GM12878 (cell line): ENCODE data around the gene EHBP1. TPM values are rescaled to one million over a fixed set of nuclear protein-coding genes. Genes with fewer than 3 reads are reported as not detected.

Experiments used
- ATAC-seq: fragments of 200-7000 bp; cut with Tn5 transposase; 3 replicates; pipeline ENCODE4 v1.9.1; 2020; ENCODE audit warnings: mild to moderate bottlenecking, moderate library complexity
- BruUV-seq: library from RNA; stranded (reverse); fragments of 400-500 nt; replicated peaks from 2 replicates; lab custom pipeline; 2021; lab: Mats Ljungman, UMichigan
- CTCF ChIA-PET: fragments of 300-600 bp; sonication (Branson Sonifier 250); formaldehyde crosslinking; extraction: SDS; loops from one replicate; lab custom pipeline; 2021; ENCODE audit warnings: inconsistent platforms; lab: Yijun Ruan, JAX
- POLR2A ChIA-PET: fragments of 350-600 bp; formaldehyde crosslinking; extraction: SDS; loops from one replicate; lab custom pipeline; 2021; ENCODE audit warnings: inconsistent platforms; lab: Charles Lee
- RAD21 ChIA-PET: fragments of 300-600 bp; sonication (Branson Sonifier 250); formaldehyde crosslinking; loops from one replicate; lab custom pipeline; 2023; ENCODE audit warnings: antibody characterized with exemption; ENCODE audit not compliant: unreplicated experiment; lab: Charles Lee
- SMC1A ChIA-PET: fragments of 300-600 bp; sonication (Branson Sonifier 250); formaldehyde crosslinking; loops from one replicate; lab custom pipeline; 2023; ENCODE audit not compliant: unreplicated experiment, uncharacterized antibody; lab: Charles Lee
- DNase-seq: peaks from one replicate; pipeline ENCODE4 v3.0.0-alpha.2; 2011; ENCODE audit warnings: low read depth, low spot score
- FAIRE-seq: peaks from 3 replicates; lab custom pipeline; 2011; peaks lifted over from hg19 to GRCh38; lab: Jason Lieb, UNC
- H2AFZ ChIP-seq: 2 replicates; pipeline ENCODE4 v1.6.0; 2011; ENCODE audit warnings: low read depth, low read length, control low read depth; ENCODE audit not compliant: control insufficient read depth
- H3K27ac ChIP-seq: 2 replicates; pipeline ENCODE4 v1.5.1; 2011; ENCODE audit warnings: control low read depth; ENCODE audit not compliant: control insufficient read depth, insufficient read depth
- H3K27me3 ChIP-seq, 2 experiments: replicated peaks in 1 of 2; 2 replicates each; pipeline versions ENCODE4 v1.6.0 to v1.6.1; 2011; ENCODE audit warnings: low read length in 1 of 2; ENCODE audit not compliant: control insufficient read depth in 2 of 2, insufficient read depth in 2 of 2
- H3K36me3 ChIP-seq, 2 experiments: 2 replicates each; pipeline ENCODE4 v1.5.1; 2011; ENCODE audit warnings: low read length in 1 of 2; ENCODE audit not compliant: control insufficient read depth in 2 of 2, insufficient read depth in 2 of 2
- H3K4me1 ChIP-seq: 2 replicates; pipeline ENCODE4 v1.6.1; 2011; ENCODE audit warnings: mild to moderate bottlenecking, low read length, moderate library complexity, mixed read lengths; ENCODE audit not compliant: control insufficient read depth, insufficient read depth
- H3K4me2 ChIP-seq: 2 replicates; pipeline ENCODE4 v1.6.0; 2011; ENCODE audit warnings: control low read depth; ENCODE audit not compliant: control insufficient read depth, insufficient read depth
- H3K4me3 ChIP-seq: fragments of 200-600 bp; sonication (generic); 2 replicates; pipeline ENCODE4 v1.5.1; 2016
- H3K79me2 ChIP-seq: 2 replicates; pipeline ENCODE4 v1.6.0; 2011; ENCODE audit warnings: low read length; ENCODE audit not compliant: control insufficient read depth, insufficient read depth
- H3K9ac ChIP-seq: 2 replicates; pipeline ENCODE4 v1.8.0; 2011; ENCODE audit warnings: low read length, control low read depth, mixed read lengths; ENCODE audit not compliant: control insufficient read depth, insufficient read depth
- H3K9me3 ChIP-seq: replicated peaks from 3 replicates; pipeline ENCODE4 v1.5.1; 2011; ENCODE audit warnings: mild to moderate bottlenecking, low read length; ENCODE audit not compliant: control insufficient read depth, insufficient read depth
- H4K20me1 ChIP-seq: 2 replicates; pipeline ENCODE4 v1.6.0; 2011; ENCODE audit not compliant: control insufficient read depth, insufficient read depth
- DPF2 ChIP-seq: fragments of 450-650 bp; IDR thresholded peaks from 2 replicates; pipeline ENCODE4 v1.6.1; 2017; ENCODE audit warnings: mild to moderate bottlenecking
- NKRF ChIP-seq: fragments of 450-650 bp; conservative IDR thresholded peaks from 2 replicates; pipeline ENCODE4 v1.6.1; 2017; ENCODE audit warnings: mild to moderate bottlenecking, moderate library complexity
- TCF3 ChIP-seq: IDR thresholded peaks from 2 replicates; pipeline ENCODE4 v1.6.1; 2012; ENCODE audit warnings: low read depth, mild to moderate bottlenecking, low read length, borderline replicate concordance; ENCODE audit not compliant: insufficient read depth
- in situ Hi-C: fragments of 300-500 bp; cut with MboI; formaldehyde crosslinking; loops from 9 replicates; pipeline ENCODE4 v1.14.3; 2018; ENCODE audit warnings: mixed read lengths
- intact Hi-C: fragments of 100-400 bp; cut with micrococcal nuclease; formaldehyde crosslinking; loops from one replicate; pipeline ENCODE4 v1.14.2; 2022; ENCODE audit not compliant: unreplicated experiment
- polyA plus RNA-seq, 11 experiments: library from polyadenylated mRNA; depleted of rRNA in 4 of 11; unstranded in 6 of 11; stranded (reverse) in 5 of 11; fragments of >200 nt; fragmentation: Nextera tagmentation in 4 of 11; fragmentation: Illumina TruSeq in 1 of 11; extraction: Ambion mirVana in 4 of 11; extraction: Trizol in 1 of 11; gene quantifications; 1 replicate in 1 of 11; 2 replicates in 10 of 11; pipeline versions ENCODE4 v1.2.1 to v1.2.3, GENCODE V29; 2011 to 2016; ENCODE audit warnings: inconsistent platforms in 2 of 11, missing spikeins in 2 of 11, low read depth in 1 of 11
- total RNA-seq, 4 experiments: library from RNA; depleted of rRNA in 3 of 4; stranded (reverse); fragments of >200 nt in 3 of 4; fragmentation: Illumina TruSeq in 1 of 4; extraction: Trizol in 1 of 4; gene quantifications; 2 replicates each; pipeline versions ENCODE4 v1.2.1 to v1.2.3, GENCODE V29; 2013 to 2021
- TF ChIP-seq, protein P1 (sequence below), 3 experiments: IDR thresholded peaks in 2 of 3; conservative IDR thresholded peaks in 1 of 3; 2 replicates each; pipeline ENCODE4 v1.5.1; 2011; ENCODE audit warnings: low read depth in 3 of 3, low read length in 3 of 3, mild to moderate bottlenecking in 3 of 3, control low read depth in 2 of 3, moderate library complexity in 2 of 3, inconsistent platforms in 1 of 3, mixed read lengths in 1 of 3; ENCODE audit not compliant: control insufficient read depth in 2 of 3, insufficient read depth in 1 of 3; ENCODE audit errors: extremely low read depth in 1 of 3

The EHBP1 gene
- total and polyA plus RNA-seq, 10 of the 15 experiments (the other 5 are each of a cell fraction or from before 2014, with no cell fraction given), result 5.7 to 26.1 (median 13.6) TPM

DNA sequence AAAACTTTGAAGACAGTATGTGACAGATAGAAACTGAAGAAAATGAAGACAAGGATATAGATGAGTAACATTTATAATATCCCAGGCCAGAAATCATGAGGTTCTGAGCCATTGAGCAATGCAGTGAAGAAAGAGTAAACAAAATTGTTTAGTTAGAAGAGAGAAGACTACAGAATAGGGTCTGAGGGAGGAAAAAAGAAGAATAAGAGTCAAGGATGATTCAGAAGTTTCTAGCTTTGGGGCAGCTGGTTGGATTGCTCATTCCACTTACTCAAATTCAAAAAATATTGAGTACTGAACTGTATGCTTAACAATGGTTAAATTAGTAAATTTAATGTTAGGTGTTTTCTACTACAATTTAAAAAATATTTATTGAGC is 190.1 kb downstream of the EHBP1 start:
- Histone ChIP-seq H3K27me3 (no peaks in the 10 kb centered on the region), H3K9me3 (no peaks in the 10 kb centered on the region), H3K4me3 (no peak overlapping the region), H2AFZ (no peak overlapping the region), H3K79me2 (no peaks in the 10 kb centered on the region), H3K4me1 (no peaks in the 10 kb centered on the region), H3K27ac (no peak overlapping the region), H4K20me1 (no peaks in the 10 kb centered on the region), H3K4me2 (no peak overlapping the region), H3K9ac (no peak overlapping the region), H3K36me3 (no peaks in the 10 kb centered on the region)
- DNase-seq (no peak), ATAC-seq (no peak), FAIRE-seq (no peak)
- POLR2A ChIA-PET, result no interaction called here
- SMC1A ChIA-PET, result interaction anchor here (0.7 kb wide), 1 partner anchor 592 kb away, joined by 3 read pairs; no protein-coding TSS in a partner anchor
- intact Hi-C loops (no loop called here), in situ Hi-C loops (no loop called here)
- RAD21 ChIA-PET, result no interaction called here
- no TSS peak for BruUV-seq
- CTCF ChIA-PET, result no interaction called here
- TF ChIP-seq TCF3, result no peak
- TF ChIP-seq DPF2, result no peak
- no peak for TF ChIP-seq NKRF
- TF ChIP-seq, protein P1, sequence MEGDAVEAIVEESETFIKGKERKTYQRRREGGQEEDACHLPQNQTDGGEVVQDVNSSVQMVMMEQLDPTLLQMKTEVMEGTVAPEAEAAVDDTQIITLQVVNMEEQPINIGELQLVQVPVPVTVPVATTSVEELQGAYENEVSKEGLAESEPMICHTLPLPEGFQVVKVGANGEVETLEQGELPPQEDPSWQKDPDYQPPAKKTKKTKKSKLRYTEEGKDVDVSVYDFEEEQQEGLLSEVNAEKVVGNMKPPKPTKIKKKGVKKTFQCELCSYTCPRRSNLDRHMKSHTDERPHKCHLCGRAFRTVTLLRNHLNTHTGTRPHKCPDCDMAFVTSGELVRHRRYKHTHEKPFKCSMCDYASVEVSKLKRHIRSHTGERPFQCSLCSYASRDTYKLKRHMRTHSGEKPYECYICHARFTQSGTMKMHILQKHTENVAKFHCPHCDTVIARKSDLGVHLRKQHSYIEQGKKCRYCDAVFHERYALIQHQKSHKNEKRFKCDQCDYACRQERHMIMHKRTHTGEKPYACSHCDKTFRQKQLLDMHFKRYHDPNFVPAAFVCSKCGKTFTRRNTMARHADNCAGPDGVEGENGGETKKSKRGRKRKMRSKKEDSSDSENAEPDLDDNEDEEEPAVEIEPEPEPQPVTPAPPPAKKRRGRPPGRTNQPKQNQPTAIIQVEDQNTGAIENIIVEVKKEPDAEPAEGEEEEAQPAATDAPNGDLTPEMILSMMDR (IDR thresholded peaks at IDR 0.05 in 2 of 3, conservative IDR thresholded peaks at IDR 0.05 in 1 of 3; ENCODE audit: control insufficient read depth in 2 of 3, extremely low read depth in 1 of 3, insufficient read depth in 1 of 3, low read depth in 3 of 3, low read length in 3 of 3), result no peak
- TF ChIP-seq, all 136 proteins: peak for 0
